ENCODE measurements around the gene TOX2. TPM values are rescaled to one million over a fixed set of nuclear protein-coding genes. Genes with fewer than 3 reads are reported as not detected.

TOX2 gene
- total RNA-seq, 1 experiment from 2014 or later = 117 TPM

DNA sequence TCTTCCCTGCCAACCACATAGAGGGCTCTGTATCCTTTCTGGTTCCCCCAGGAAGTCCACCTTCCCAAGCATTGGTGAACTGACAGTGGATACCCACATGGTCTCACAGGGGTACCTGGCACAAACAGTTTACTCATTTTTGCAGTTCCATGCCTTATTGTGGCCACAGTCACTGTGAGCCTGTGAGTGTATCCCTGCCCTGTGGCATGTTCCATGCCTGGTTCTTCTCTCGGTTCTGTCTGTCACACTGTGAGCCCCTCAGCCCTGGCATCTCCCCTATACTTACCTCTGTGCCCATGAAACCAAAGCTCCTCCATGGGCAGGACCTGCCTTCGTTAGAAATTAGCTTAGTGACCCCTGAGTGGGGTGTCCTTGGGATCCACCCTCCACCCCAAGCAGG, 107.8 kb downstream of the TOX2 start:
- BruUV-seq (replicated peaks) = no TSS peak
- no peaks in the 10 kb centered on the region for H3K9me3 ChIP-seq (ENCODE audit: low read depth, low read length, poor library complexity, severe bottlenecking)
- H3K27ac ChIP-seq (ENCODE audit: low read depth, low read length, poor library complexity, severe bottlenecking) = no peak overlapping the region
- no peak overlapping the region for H3K4me3 ChIP-seq (ENCODE audit: low read depth, low read length, poor library complexity, severe bottlenecking)
- DNase-seq (ENCODE audit: low spot score) = no peak
- intact Hi-C loops (cut with micrococcal nuclease; ENCODE audit: unreplicated experiment) = no loop called here
- H3K4me1 ChIP-seq (ENCODE audit: insufficient read depth, low read length, poor library complexity, severe bottlenecking) = peaks cover 34% of the 10 kb centered on the region
- CTCF ChIA-PET = no interaction called here
- TF ChIP-seq, protein P1, sequence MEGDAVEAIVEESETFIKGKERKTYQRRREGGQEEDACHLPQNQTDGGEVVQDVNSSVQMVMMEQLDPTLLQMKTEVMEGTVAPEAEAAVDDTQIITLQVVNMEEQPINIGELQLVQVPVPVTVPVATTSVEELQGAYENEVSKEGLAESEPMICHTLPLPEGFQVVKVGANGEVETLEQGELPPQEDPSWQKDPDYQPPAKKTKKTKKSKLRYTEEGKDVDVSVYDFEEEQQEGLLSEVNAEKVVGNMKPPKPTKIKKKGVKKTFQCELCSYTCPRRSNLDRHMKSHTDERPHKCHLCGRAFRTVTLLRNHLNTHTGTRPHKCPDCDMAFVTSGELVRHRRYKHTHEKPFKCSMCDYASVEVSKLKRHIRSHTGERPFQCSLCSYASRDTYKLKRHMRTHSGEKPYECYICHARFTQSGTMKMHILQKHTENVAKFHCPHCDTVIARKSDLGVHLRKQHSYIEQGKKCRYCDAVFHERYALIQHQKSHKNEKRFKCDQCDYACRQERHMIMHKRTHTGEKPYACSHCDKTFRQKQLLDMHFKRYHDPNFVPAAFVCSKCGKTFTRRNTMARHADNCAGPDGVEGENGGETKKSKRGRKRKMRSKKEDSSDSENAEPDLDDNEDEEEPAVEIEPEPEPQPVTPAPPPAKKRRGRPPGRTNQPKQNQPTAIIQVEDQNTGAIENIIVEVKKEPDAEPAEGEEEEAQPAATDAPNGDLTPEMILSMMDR (conservative IDR thresholded peaks at IDR 0.05; ENCODE audit: low read depth, low read length) = no peak
- no peak for TF ChIP-seq EZH2 (IDR thresholded peaks at IDR 0.05; ENCODE audit: borderline replicate concordance, low read depth, low read length, poor library complexity, severe bottlenecking)
- no peaks in the 10 kb centered on the region for H3K27me3 ChIP-seq (replicated peaks; ENCODE audit: insufficient read depth, low read depth, low read length, poor library complexity)
- no peaks in the 10 kb centered on the region for H3K36me3 ChIP-seq (ENCODE audit: insufficient read depth, low read length, poor library complexity, severe bottlenecking)
- POLR2A ChIA-PET (ENCODE audit: low non-redundant PET) = no interaction called here

DNA sequence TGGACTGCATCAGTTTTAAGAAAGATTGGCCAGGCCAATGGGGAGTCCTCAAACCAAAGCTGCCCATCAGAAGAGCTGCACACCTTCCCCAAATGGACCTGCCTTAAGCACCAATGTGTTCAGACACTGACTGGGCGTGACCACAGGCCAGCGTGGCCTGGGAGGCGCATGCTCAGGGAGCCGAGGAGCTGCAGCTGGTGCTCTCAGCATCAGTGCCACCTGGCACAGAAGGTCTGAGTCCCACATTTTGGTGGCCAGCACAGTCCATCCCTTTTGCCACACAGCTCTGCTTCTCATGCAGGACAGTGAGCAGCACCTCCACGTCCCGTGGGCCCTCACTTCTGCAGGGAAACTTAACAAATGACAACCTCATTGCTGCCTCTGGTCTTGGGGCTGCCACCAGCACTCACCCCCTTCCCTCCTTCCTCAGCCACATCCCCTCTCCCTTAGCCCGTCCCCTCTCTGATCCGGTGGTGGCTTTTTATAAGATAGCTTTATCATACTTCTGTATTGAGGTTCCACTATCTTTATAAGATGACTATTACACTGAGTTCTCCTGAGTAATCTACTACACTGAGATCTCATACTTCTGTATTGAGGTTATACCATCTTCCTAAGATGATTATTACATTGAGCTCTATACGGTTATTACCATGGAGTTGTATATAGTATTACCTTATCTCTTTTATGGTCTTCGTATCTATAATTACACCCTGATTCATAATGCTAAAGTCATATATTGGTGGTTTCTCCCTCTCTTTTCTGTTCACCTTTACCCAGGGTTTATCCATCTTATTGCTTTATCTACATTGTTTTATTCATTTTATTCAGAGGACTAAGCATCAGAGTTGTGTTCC, 109.1 kb downstream of the TOX2 start:
- H3K9me3 ChIP-seq (ENCODE audit: low read depth, low read length, poor library complexity, severe bottlenecking) = no peaks in the 10 kb centered on the region
- peaks cover 24% of the 10 kb centered on the region for H3K4me1 ChIP-seq (ENCODE audit: insufficient read depth, low read length, poor library complexity, severe bottlenecking)
- ChIA-PET POLR2A (ENCODE audit: low non-redundant PET) (no interaction called here), CTCF (interaction anchor here (0.6 kb wide), 1 partner anchor 277 kb away, joined by 5 read pairs; no protein-coding TSS in a partner anchor)
- H3K27me3 ChIP-seq (replicated peaks; ENCODE audit: insufficient read depth, low read depth, low read length, poor library complexity) = no peaks in the 10 kb centered on the region
- H3K27ac ChIP-seq (ENCODE audit: low read depth, low read length, poor library complexity, severe bottlenecking) = no peak overlapping the region
- intact Hi-C loops (cut with micrococcal nuclease; ENCODE audit: unreplicated experiment) = no loop called here
- H3K4me3 ChIP-seq (ENCODE audit: low read depth, low read length, poor library complexity, severe bottlenecking) = no peak overlapping the region
- TF ChIP-seq, protein P1 (conservative IDR thresholded peaks at IDR 0.05; ENCODE audit: low read depth, low read length) = no peak
- no peak for TF ChIP-seq EZH2 (IDR thresholded peaks at IDR 0.05; ENCODE audit: borderline replicate concordance, low read depth, low read length, poor library complexity, severe bottlenecking)
- DNase-seq (ENCODE audit: low spot score) = no peak
- BruUV-seq (replicated peaks) = no TSS peak
- H3K36me3 ChIP-seq (ENCODE audit: insufficient read depth, low read length, poor library complexity, severe bottlenecking) = no peaks in the 10 kb centered on the region

DNA sequence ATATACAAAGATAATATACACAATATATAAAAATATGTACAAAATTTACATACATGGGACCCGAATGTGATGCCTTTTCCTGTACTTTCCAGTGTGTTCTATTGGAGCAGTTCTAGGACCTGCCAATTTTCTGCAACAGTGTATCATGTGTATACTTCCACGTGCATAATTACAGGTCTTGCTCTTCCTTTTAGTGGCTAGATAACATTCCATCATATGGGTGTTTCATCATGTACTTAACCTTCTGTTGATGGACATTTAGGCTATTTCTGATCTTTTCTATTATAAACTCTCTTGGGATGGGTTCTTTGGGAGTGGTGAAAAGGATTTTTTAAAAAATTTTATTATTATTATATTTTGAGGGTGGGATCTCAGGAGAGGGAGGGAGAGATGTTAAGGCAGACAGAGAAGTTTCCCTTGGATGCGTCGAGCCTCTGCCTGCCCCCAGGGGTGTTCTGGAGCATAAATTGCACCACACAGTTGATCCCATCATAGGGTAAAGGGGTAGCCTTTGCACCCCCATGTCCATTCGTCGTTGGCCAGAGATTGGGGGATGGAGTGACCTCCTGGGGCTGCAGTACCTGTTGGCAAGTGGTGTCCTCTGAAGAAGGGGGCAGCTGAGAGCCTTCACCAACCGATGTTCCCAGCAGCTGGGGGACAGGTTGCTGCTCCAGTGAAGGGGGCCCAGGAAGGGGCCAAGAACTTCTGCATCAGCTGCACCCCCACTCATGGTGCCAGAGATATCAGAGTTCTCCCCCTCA, 110.3 kb downstream of the TOX2 start:
- Histone ChIP-seq H3K27ac (ENCODE audit: low read depth, low read length, poor library complexity, severe bottlenecking) (no peak overlapping the region), H3K4me1 (ENCODE audit: insufficient read depth, low read length, poor library complexity, severe bottlenecking) (peaks cover 22% of the 10 kb centered on the region), H3K36me3 (ENCODE audit: insufficient read depth, low read length, poor library complexity, severe bottlenecking) (no peaks in the 10 kb centered on the region), H3K9me3 (ENCODE audit: low read depth, low read length, poor library complexity, severe bottlenecking) (no peaks in the 10 kb centered on the region), H3K4me3 (ENCODE audit: low read depth, low read length, poor library complexity, severe bottlenecking) (no peak overlapping the region), H3K27me3 (replicated peaks; ENCODE audit: insufficient read depth, low read depth, low read length, poor library complexity) (no peaks in the 10 kb centered on the region)
- no peak for DNase-seq (ENCODE audit: low spot score)
- CTCF ChIA-PET = no interaction called here
- intact Hi-C loops (cut with micrococcal nuclease; ENCODE audit: unreplicated experiment) = no loop called here
- no peak for TF ChIP-seq EZH2 (IDR thresholded peaks at IDR 0.05; ENCODE audit: borderline replicate concordance, low read depth, low read length, poor library complexity, severe bottlenecking)
- TF ChIP-seq, protein P1 (conservative IDR thresholded peaks at IDR 0.05; ENCODE audit: low read depth, low read length) = no peak
- POLR2A ChIA-PET (ENCODE audit: low non-redundant PET) = no interaction called here
- BruUV-seq (replicated peaks) = no TSS peak

All from A673 (cell line).